H9 (cell line): ENCODE data around the gene KMT2B. TPM values are rescaled to one million over a fixed set of nuclear protein-coding genes. Genes with fewer than 3 reads are reported as not detected.

ENCODE experiments used
- DNase-seq: peaks from one replicate; pipeline ENCODE4 v3.0.0-alpha.2; 2017
- H2AFZ ChIP-seq: one replicate; pipeline ENCODE4 v1.6.1; 2013; ENCODE audit warnings: mild to moderate bottlenecking, low read length, control low read depth, moderate library complexity
- H2AK5ac ChIP-seq: 2 replicates; pipeline ENCODE4 v1.6.1; 2013; ENCODE audit warnings: low read length, control low read depth, mixed read lengths; ENCODE audit not compliant: insufficient read length
- H2BK120ac ChIP-seq: one replicate; pipeline ENCODE4 v1.6.1; 2013; ENCODE audit warnings: low read depth, mild to moderate bottlenecking, low read length, control low read depth, inconsistent platforms; ENCODE audit not compliant: poor library complexity, severe bottlenecking
- H2BK12ac ChIP-seq: 2 replicates; pipeline ENCODE4 v1.6.1; 2013; ENCODE audit warnings: low read length, control low read depth, mixed read lengths, low read depth; ENCODE audit not compliant: insufficient read length
- H2BK15ac ChIP-seq: 2 replicates; pipeline ENCODE4 v1.6.1; 2013; ENCODE audit warnings: low read depth, low read length, control low read depth
- H2BK20ac ChIP-seq: one replicate; pipeline ENCODE4 v1.6.1; 2013; ENCODE audit warnings: low read depth, mild to moderate bottlenecking, low read length, control low read depth, inconsistent platforms; ENCODE audit not compliant: poor library complexity, severe bottlenecking
- H2BK5ac ChIP-seq: 2 replicates; pipeline ENCODE4 v1.6.1; 2013; ENCODE audit warnings: low read length, control low read depth, mixed read lengths; ENCODE audit not compliant: insufficient read length
- H3K14ac ChIP-seq: 2 replicates; pipeline ENCODE4 v1.6.1; 2013; ENCODE audit warnings: low read length, control low read depth; ENCODE audit not compliant: insufficient read depth
- H3K18ac ChIP-seq: 2 replicates; pipeline ENCODE4 v1.6.1; 2013; ENCODE audit warnings: low read depth, mild to moderate bottlenecking, mixed read lengths, low read length, control low read depth; ENCODE audit not compliant: insufficient read length
- H3K23ac ChIP-seq: 2 replicates; pipeline ENCODE4 v1.6.1; 2013; ENCODE audit warnings: low read length, control low read depth, mixed read lengths, low read depth; ENCODE audit not compliant: insufficient read length
- H3K23me2 ChIP-seq: 2 replicates; pipeline ENCODE4 v1.6.1; 2013; ENCODE audit warnings: low read depth, mild to moderate bottlenecking, mixed read lengths, low read length, control low read depth; ENCODE audit not compliant: insufficient read length, poor library complexity, severe bottlenecking
- H3K27ac ChIP-seq: 2 replicates; pipeline ENCODE4 v1.5.1; 2013; ENCODE audit warnings: low read length, control low read depth, mixed read lengths, low read depth; ENCODE audit not compliant: insufficient read length
- H3K27me3 ChIP-seq: 2 replicates; pipeline ENCODE4 v1.6.1; 2013; ENCODE audit warnings: low read length, control low read depth, inconsistent platforms; ENCODE audit not compliant: insufficient read depth
- H3K4ac ChIP-seq: 2 replicates; pipeline ENCODE4 v1.6.1; 2013; ENCODE audit warnings: low read depth, mild to moderate bottlenecking, control low read depth, inconsistent platforms, low read length, moderate library complexity
- H3K4me1 ChIP-seq: 2 replicates; pipeline ENCODE4 v1.6.1; 2013; ENCODE audit warnings: low read length, control low read depth, inconsistent platforms; ENCODE audit not compliant: insufficient read depth
- H3K4me2 ChIP-seq: 2 replicates; pipeline ENCODE4 v1.6.1; 2013; ENCODE audit warnings: low read length, control low read depth, mixed read lengths; ENCODE audit not compliant: insufficient read length, insufficient read depth
- H3K56ac ChIP-seq: 2 replicates; pipeline ENCODE4 v1.6.1; 2013; ENCODE audit warnings: low read depth, mild to moderate bottlenecking, mixed read lengths, low read length, control low read depth; ENCODE audit not compliant: insufficient read length
- H3K79me1 ChIP-seq: 2 replicates; pipeline ENCODE4 v1.6.1; 2013; ENCODE audit warnings: low read depth, mild to moderate bottlenecking, moderate library complexity, low read length, control low read depth, inconsistent platforms; ENCODE audit not compliant: insufficient read depth, poor library complexity, severe bottlenecking
- H3K79me2 ChIP-seq: 2 replicates; pipeline ENCODE4 v1.6.1; 2013; ENCODE audit warnings: low read length, control low read depth, inconsistent platforms; ENCODE audit not compliant: insufficient read depth
- H3K9ac ChIP-seq: 2 replicates; pipeline ENCODE4 v1.6.1; 2013; ENCODE audit warnings: low read length, control low read depth, mixed read lengths; ENCODE audit not compliant: insufficient read length; ENCODE audit errors: extremely low read depth
- H3K9me3 ChIP-seq: one replicate; pipeline ENCODE4 v1.6.1; 2013; ENCODE audit warnings: low read depth, low read length, inconsistent platforms; ENCODE audit not compliant: control insufficient read depth
- H3T11ph ChIP-seq: one replicate; pipeline ENCODE4 v1.6.1; 2013; ENCODE audit warnings: mild to moderate bottlenecking, low read length, control low read depth, inconsistent platforms
- H4K20me1 ChIP-seq: one replicate; pipeline ENCODE4 v1.6.1; 2013; ENCODE audit not compliant: control insufficient read depth, insufficient read length, insufficient read depth
- H4K5ac ChIP-seq: 2 replicates; pipeline ENCODE4 v1.6.1; 2013; ENCODE audit warnings: low read depth, mild to moderate bottlenecking, mixed read lengths, low read length, control low read depth; ENCODE audit not compliant: insufficient read length
- H4K8ac ChIP-seq: replicated peaks from 2 replicates; pipeline ENCODE4 v1.6.1; 2013; ENCODE audit warnings: low read length, control low read depth, mixed read lengths, low read depth; ENCODE audit not compliant: insufficient read length
- H4K91ac ChIP-seq: 2 replicates; pipeline ENCODE4 v1.6.1; 2013; ENCODE audit warnings: low read depth, mild to moderate bottlenecking, moderate library complexity, mixed read lengths, low read length, control low read depth; ENCODE audit not compliant: insufficient read length
- H3K27ac Mint-ChIP-seq, 3 experiments: 2 replicates in 2 of 3; 3 replicates in 1 of 3; pipeline ENCODE4 v1.8.0; 2020 to 2021; ENCODE audit warnings: mixed read lengths in 3 of 3, mild to moderate bottlenecking in 1 of 3, moderate library complexity in 1 of 3
- H3K27me3 Mint-ChIP-seq: 2 replicates; pipeline ENCODE4 v1.8.0; 2021; ENCODE audit warnings: low read depth, mild to moderate bottlenecking, moderate library complexity, mixed read lengths
- H3K36me3 Mint-ChIP-seq, 3 experiments: 2 replicates in 2 of 3; 3 replicates in 1 of 3; pipeline ENCODE4 v1.8.0; 2020 to 2021; ENCODE audit warnings: low read depth in 3 of 3, mixed read lengths in 3 of 3; ENCODE audit not compliant: insufficient read depth in 1 of 3
- H3K4me1 Mint-ChIP-seq, 2 experiments: 2 replicates each; pipeline ENCODE4 v1.8.0; 2020; ENCODE audit warnings: mixed read lengths in 2 of 2
- H3K4me3 Mint-ChIP-seq, 2 experiments: 2 replicates in 1 of 2; 3 replicates in 1 of 2; pipeline ENCODE4 v1.8.0; 2020 to 2021; ENCODE audit warnings: mild to moderate bottlenecking in 2 of 2, mixed read lengths in 2 of 2, moderate library complexity in 1 of 2
- H3K9me3 Mint-ChIP-seq, 2 experiments: 2 replicates in 1 of 2; 3 replicates in 1 of 2; pipeline ENCODE4 v1.8.0; 2020; ENCODE audit warnings: mild to moderate bottlenecking in 2 of 2, mixed read lengths in 2 of 2, moderate library complexity in 1 of 2
- CTCF ChIP-seq: fragments of 200-600 bp; sonication (generic); conservative IDR thresholded peaks from 3 replicates; pipeline ENCODE4 v1.8.0; 2021; ENCODE audit warnings: antibody characterized with exemption, mild to moderate bottlenecking
- WGBS: extraction: QIAGEN DNeasy Blood & Tissue Kit; methylation state at CpG from one replicate; pipeline ENCODE4 v1.1.7; 2013; ENCODE audit warnings: missing lambda C conversion rate, low lambda C conversion rate, mixed read lengths; ENCODE audit not compliant: insufficient read length; ENCODE audit errors: extremely low coverage; 5-methylcytosine and 5-hydroxymethylcytosine counted together
- total RNA-seq: library from RNA; stranded (reverse); gene quantifications from 2 replicates; pipeline ENCODE4 v1.2.1, GENCODE V29; 2021

Gene KMT2B
- total RNA-seq, 1 experiment from 2014 or later, result 47.7 TPM

GRCh38 chr19:35727956-35728706 lies 10.3 kb downstream of the KMT2B start:
- Histone ChIP-seq H4K91ac (no peak overlapping the region), H3K79me2 (no peaks in the 10 kb centered on the region), H4K20me1 (no peaks in the 10 kb centered on the region), H2BK15ac (no peak overlapping the region), H2BK12ac (no peak overlapping the region), H3K23ac (no peak overlapping the region), H4K8ac (no peak overlapping the region), H3T11ph (no peak overlapping the region), H3K27me3 (no peaks in the 10 kb centered on the region), H2AFZ (no peak overlapping the region), H3K23me2 (no peaks in the 10 kb centered on the region), H3K18ac (no peak overlapping the region), H2BK120ac (no peak overlapping the region), H3K14ac (no peak overlapping the region), H3K9ac (no peak overlapping the region), H2AK5ac (no peak overlapping the region), H2BK5ac (no peak overlapping the region), H3K56ac (no peak overlapping the region), H3K27ac (no peak overlapping the region), H3K4me1 (no peaks in the 10 kb centered on the region), H4K5ac (no peak overlapping the region), H3K4me2 (no peak overlapping the region), H3K4ac (no peak overlapping the region), H3K79me1 (no peaks in the 10 kb centered on the region), H2BK20ac (no peak overlapping the region), H3K9me3 (no peaks in the 10 kb centered on the region)
- H3K4me3 Mint-ChIP-seq, result peak overlapping the region in 1 of 2 experiments; percentile 26; a peak in 2 of 5 replicates
- TF ChIP-seq CTCF, result no peak
- no peaks in the 10 kb centered on the region; the same call in 1 of the 2 replicates for H3K27me3 Mint-ChIP-seq
- H3K27ac Mint-ChIP-seq, result no peak overlapping the region
- H3K36me3 Mint-ChIP-seq, result peaks cover 60 to 85% (median 84%) of the 10 kb centered on the region in 3 experiments
- H3K4me1 Mint-ChIP-seq, result no peaks in the 10 kb centered on the region
- no CpG with 5 or more reads among the region's 19 CpGs for WGBS
- DNase-seq, result no peak
- no peaks in the 10 kb centered on the region for H3K9me3 Mint-ChIP-seq
